Adipose tissue (tissue), 3 donors: ENCODE data around the gene EIPR1. TPM values are rescaled to one million over a fixed set of nuclear protein-coding genes. Genes with fewer than 3 reads are reported as not detected.
"Not testable (repeated sequence)": the region's sequence is repeated elsewhere in the genome, so short reads cannot be mapped to it uniquely, and the experiment has no call there.

Experiments
- H3K27ac ChIP-seq: one replicate; pipeline ENCODE4 v1.5.1; 2013; ENCODE audit warnings: low read depth, low read length
- WGBS, 3 donors: extraction: QIAGEN DNeasy Blood & Tissue Kit; methylation state at CpG; one replicate each; pipeline ENCODE4 v1.1.7; 2013; 5-methylcytosine and 5-hydroxymethylcytosine counted together
- polyA plus RNA-seq, 3 donors: library from polyadenylated mRNA; stranded (reverse); fragments of 200-250 nt; gene quantifications; one replicate each; pipeline ENCODE4 v1.2.3, GENCODE V29; 2013
- donor health status: healthy with polysubstance abuse.
- donor health status: Bipolar disorder and iron deficiency.
- donor health status: healthy.

Gene EIPR1
- polyA plus RNA-seq, 3 donors, result 10.1 to 13.2 (median 10.3) TPM

GRCh38 chr2:3369340-3370181 lies 8.1 kb downstream of the EIPR1 start:
- 91 to 93% (median 92%) methylated on average over 26 to 31 of the region's 34 CpGs for WGBS, 3 donors
- H3K27ac ChIP-seq, result not testable (repeated sequence)

GRCh38 chr2:3368261-3368722 lies 9.3 kb downstream of the EIPR1 start:
- no peak overlapping the region for H3K27ac ChIP-seq
- 97 to 98% (median 97%) methylated on average over 4 of the region's 4 CpGs for WGBS, 3 donors

GRCh38 chr2:3365219-3365618 lies 12.4 kb downstream of the EIPR1 start:
- WGBS, 3 donors, result 88 to 97% (median 92%) methylated on average over 5 of the region's 5 CpGs
- no peak overlapping the region for H3K27ac ChIP-seq

GRCh38 chr2:3361518-3362389 lies 15.9 kb downstream of the EIPR1 start:
- WGBS, 3 donors, result 91 to 94% (median 92%) methylated on average over 17 of the region's 17 CpGs
- no peak overlapping the region for H3K27ac ChIP-seq

GRCh38 chr2:3357926-3358325 lies 19.7 kb downstream of the EIPR1 start:
- 86 to 98% (median 90%) methylated on average over 8 of the region's 8 CpGs for WGBS, 3 donors
- no peak overlapping the region for H3K27ac ChIP-seq

GRCh38 chr2:3357446-3357845 lies 20.2 kb downstream of the EIPR1 start:
- WGBS, 3 donors, result 79 to 96% (median 80%) methylated on average over 2 of the region's 2 CpGs
- H3K27ac ChIP-seq, result not testable (repeated sequence)

- H3K27ac ChIP-seq, result no peak overlapping the region
- WGBS, 3 donors, result 71 to 82% (median 76%) methylated on average over 2 of the region's 2 CpGs
Observed at GRCh38 chr2:3356799-3357198, 20.8 kb downstream of the EIPR1 start.

- WGBS, 3 donors, result 68 to 83% (median 76%) methylated on average over 8 of the region's 8 CpGs
- H3K27ac ChIP-seq, result no peak overlapping the region
Observed at GRCh38 chr2:3355951-3356569, 21.6 kb downstream of the EIPR1 start.

GRCh38 chr2:3354986-3355385 lies 22.6 kb downstream of the EIPR1 start:
- 86 to 97% (median 96%) methylated on average over 3 of the region's 3 CpGs for WGBS, 3 donors
- no peak overlapping the region for H3K27ac ChIP-seq

GRCh38 chr2:3349211-3349693 lies 28.4 kb downstream of the EIPR1 start:
- H3K27ac ChIP-seq, result no peak overlapping the region
- WGBS, 3 donors, result 72 to 82% (median 73%) methylated on average over 13 of the region's 13 CpGs

GRCh38 chr2:3348767-3349166 lies 28.9 kb downstream of the EIPR1 start:
- H3K27ac ChIP-seq, result no peak overlapping the region
- 92 to 94% (median 93%) methylated on average over 12 of the region's 12 CpGs for WGBS, 3 donors

GRCh38 chr2:3345621-3346020 lies 32.0 kb downstream of the EIPR1 start:
- H3K27ac ChIP-seq, result no peak overlapping the region
- WGBS, 3 donors, result 91 to 97% (median 96%) methylated on average over 7 of the region's 7 CpGs

- H3K27ac ChIP-seq, result no peak overlapping the region
- 84 to 91% (median 86%) methylated on average over 6 of the region's 6 CpGs for WGBS, 3 donors
Observed at GRCh38 chr2:3344897-3345296, 32.7 kb downstream of the EIPR1 start.

GRCh38 chr2:3343012-3343411 lies 34.6 kb downstream of the EIPR1 start:
- no peak overlapping the region for H3K27ac ChIP-seq
- WGBS, 3 donors, result 89 to 93% (median 92%) methylated on average over 11 of the region's 11 CpGs

- 97 to 98% (median 97%) methylated on average over 9 of the region's 9 CpGs for WGBS, 3 donors
- no peak overlapping the region for H3K27ac ChIP-seq
Observed at GRCh38 chr2:3342324-3342723, 35.3 kb downstream of the EIPR1 start.

GRCh38 chr2:3341336-3341735 lies 36.3 kb downstream of the EIPR1 start:
- WGBS, 3 donors, result 95 to 98% (median 97%) methylated on average over 8 of the region's 8 CpGs
- H3K27ac ChIP-seq, result no peak overlapping the region

GRCh38 chr2:3340144-3340543 lies 37.5 kb downstream of the EIPR1 start:
- WGBS, 3 donors, result 90 to 97% (median 94%) methylated on average over 10 of the region's 10 CpGs
- H3K27ac ChIP-seq, result no peak overlapping the region

GRCh38 chr2:3338340-3338739 lies 39.3 kb downstream of the EIPR1 start:
- WGBS, 3 donors, result 90 to 94% (median 93%) methylated on average over 10 of the region's 10 CpGs
- H3K27ac ChIP-seq, result no peak overlapping the region

GRCh38 chr2:3336844-3337243 lies 40.8 kb downstream of the EIPR1 start:
- no peak overlapping the region for H3K27ac ChIP-seq
- 93 to 98% (median 95%) methylated on average over 2 of the region's 2 CpGs for WGBS, 3 donors
